Activated B cell treated with CpG ODN at 0.5 μM for 24 hours (primary cell): ENCODE data around the gene NOSTRIN. TPM values are rescaled to one million over a fixed set of nuclear protein-coding genes. Genes with fewer than 3 reads are reported as not detected.

Source experiments
- ATAC-seq: fragments of 200-7000 bp; cut with Tn5 transposase; one replicate; pipeline ENCODE4 v1.10.0; 2021; ENCODE audit warnings: low read depth, mild to moderate bottlenecking, moderate library complexity
- CTCF ChIA-PET: fragments of 350-600 bp; sonication (Branson Sonifier 250); formaldehyde crosslinking; loops from one replicate; lab custom pipeline; 2021; ENCODE audit warnings: antibody characterized with exemption; lab: Charles Lee
- POLR2A ChIA-PET: fragments of 350-600 bp; sonication (Branson Sonifier 250); formaldehyde crosslinking; loops from one replicate; lab custom pipeline; 2021; ENCODE audit warnings: antibody characterized with exemption; lab: Charles Lee
- DNase-seq: peaks from one replicate; pipeline ENCODE4 v3.0.0; 2022
- H3K27ac Mint-ChIP-seq: one replicate; pipeline ENCODE4 v1.8.0; 2020; ENCODE audit warnings: mixed read lengths
- H3K27me3 Mint-ChIP-seq: one replicate; pipeline ENCODE4 v1.8.0; 2021; ENCODE audit warnings: mixed read lengths
- H3K36me3 Mint-ChIP-seq: one replicate; pipeline ENCODE4 v1.8.0; 2021; ENCODE audit warnings: low read depth, mixed read lengths
- H3K4me1 Mint-ChIP-seq: one replicate; pipeline ENCODE4 v1.8.0; 2021; ENCODE audit warnings: mixed read lengths
- H3K4me3 Mint-ChIP-seq: one replicate; pipeline ENCODE4 v1.8.0; 2020; ENCODE audit warnings: mild to moderate bottlenecking, mixed read lengths
- H3K9me3 Mint-ChIP-seq: one replicate; pipeline ENCODE4 v1.8.0; 2020; ENCODE audit warnings: mixed read lengths
- intact Hi-C: fragments of 100-400 bp; cut with micrococcal nuclease; formaldehyde crosslinking; loops from one replicate; pipeline ENCODE4 v1.15.1; 2024
- total RNA-seq: library from RNA; stranded (reverse); gene quantifications from 2 replicates; pipeline ENCODE4 v1.2.3, GENCODE V29; 2022
- TF ChIP-seq, protein P1 (sequence below): fragments of 200-600 bp; IDR thresholded peaks from one replicate; pipeline ENCODE4 v1.8.0; 2022; ENCODE audit warnings: antibody characterized with exemption, mild to moderate bottlenecking

NOSTRIN gene
- total RNA-seq, 1 donor from 2014 or later = not detected

DNA sequence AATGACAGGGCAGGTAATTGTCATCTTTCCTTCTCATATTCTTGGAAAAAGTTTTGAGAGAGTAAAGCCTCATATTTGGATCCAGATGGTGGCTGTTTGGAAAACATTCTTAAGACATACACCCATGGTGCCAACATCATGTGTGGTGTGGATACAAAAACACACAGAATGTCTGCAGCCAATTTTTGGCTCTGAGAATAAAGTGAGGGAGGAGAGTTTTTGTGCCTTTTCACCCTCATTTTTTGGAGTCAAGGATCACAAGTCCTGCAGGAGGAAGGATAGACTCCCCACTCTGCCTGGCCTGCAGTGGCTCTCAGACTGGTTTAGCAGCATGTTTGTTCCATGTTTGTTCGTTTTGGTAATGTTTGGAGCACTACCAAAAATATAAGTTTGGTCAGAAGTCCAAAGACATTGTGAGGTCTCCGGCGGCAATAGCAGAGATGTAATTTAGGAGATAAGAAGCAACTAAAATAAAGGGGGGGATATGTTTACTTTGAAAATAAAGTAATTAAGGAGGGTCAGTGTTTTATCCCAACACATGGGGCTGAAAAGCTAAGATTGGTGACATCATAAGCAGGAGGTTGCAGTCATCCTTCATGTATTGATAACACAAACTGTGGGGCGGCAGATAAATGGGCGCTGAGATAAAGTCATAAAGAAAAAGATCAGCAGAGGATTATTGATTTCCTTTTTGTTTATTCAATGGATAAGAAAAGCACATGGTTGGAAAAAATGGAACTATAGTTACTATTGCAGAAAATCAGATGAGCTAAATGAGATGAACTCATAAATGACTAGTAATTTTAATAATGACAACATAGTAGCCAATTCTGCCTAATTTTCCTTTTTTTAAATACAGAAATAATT is 655 bp downstream of the NOSTRIN start:
- H3K4me3 Mint-ChIP-seq = no peak overlapping the region
- ATAC-seq = no peak
- ChIA-PET POLR2A (no interaction called here), CTCF (no interaction called here)
- no peaks in the 10 kb centered on the region for H3K9me3 Mint-ChIP-seq
- TF ChIP-seq, protein P1, sequence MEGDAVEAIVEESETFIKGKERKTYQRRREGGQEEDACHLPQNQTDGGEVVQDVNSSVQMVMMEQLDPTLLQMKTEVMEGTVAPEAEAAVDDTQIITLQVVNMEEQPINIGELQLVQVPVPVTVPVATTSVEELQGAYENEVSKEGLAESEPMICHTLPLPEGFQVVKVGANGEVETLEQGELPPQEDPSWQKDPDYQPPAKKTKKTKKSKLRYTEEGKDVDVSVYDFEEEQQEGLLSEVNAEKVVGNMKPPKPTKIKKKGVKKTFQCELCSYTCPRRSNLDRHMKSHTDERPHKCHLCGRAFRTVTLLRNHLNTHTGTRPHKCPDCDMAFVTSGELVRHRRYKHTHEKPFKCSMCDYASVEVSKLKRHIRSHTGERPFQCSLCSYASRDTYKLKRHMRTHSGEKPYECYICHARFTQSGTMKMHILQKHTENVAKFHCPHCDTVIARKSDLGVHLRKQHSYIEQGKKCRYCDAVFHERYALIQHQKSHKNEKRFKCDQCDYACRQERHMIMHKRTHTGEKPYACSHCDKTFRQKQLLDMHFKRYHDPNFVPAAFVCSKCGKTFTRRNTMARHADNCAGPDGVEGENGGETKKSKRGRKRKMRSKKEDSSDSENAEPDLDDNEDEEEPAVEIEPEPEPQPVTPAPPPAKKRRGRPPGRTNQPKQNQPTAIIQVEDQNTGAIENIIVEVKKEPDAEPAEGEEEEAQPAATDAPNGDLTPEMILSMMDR = no peak
- intact Hi-C loops = no loop called here
- no peaks in the 10 kb centered on the region for H3K4me1 Mint-ChIP-seq
- H3K27ac Mint-ChIP-seq = no peak overlapping the region
- no peaks in the 10 kb centered on the region for H3K27me3 Mint-ChIP-seq
- H3K36me3 Mint-ChIP-seq = no peaks in the 10 kb centered on the region
- DNase-seq = no peak

DNA sequence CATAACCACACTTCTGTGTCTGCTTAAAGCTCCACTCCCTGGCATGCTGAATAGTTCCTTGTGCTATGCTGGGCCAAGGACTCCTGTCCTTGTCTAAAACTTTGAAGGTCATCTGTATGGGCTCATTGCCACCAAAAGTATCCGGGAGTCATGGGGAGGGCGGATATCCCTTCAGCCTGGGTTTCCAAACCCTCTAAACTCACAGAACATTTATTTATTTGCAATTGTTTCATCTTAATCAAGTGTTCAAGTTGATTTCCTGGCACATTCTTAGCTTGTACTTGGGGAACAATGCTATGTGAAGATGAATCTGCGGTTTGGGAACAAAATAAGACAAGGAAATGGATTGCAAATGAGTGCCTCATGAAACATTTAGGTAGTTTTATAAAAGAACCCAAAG is 1.8 kb downstream of the NOSTRIN start:
- POLR2A ChIA-PET = no interaction called here
- no peaks in the 10 kb centered on the region for H3K36me3 Mint-ChIP-seq
- H3K9me3 Mint-ChIP-seq = no peaks in the 10 kb centered on the region
- intact Hi-C loops = no loop called here
- ATAC-seq (no peak), DNase-seq (no peak)
- H3K27me3 Mint-ChIP-seq = no peaks in the 10 kb centered on the region
- no peak overlapping the region for H3K27ac Mint-ChIP-seq
- CTCF ChIA-PET = no interaction called here
- H3K4me3 Mint-ChIP-seq = no peak overlapping the region
- TF ChIP-seq, protein P1 = no peak
- no peaks in the 10 kb centered on the region for H3K4me1 Mint-ChIP-seq

DNA sequence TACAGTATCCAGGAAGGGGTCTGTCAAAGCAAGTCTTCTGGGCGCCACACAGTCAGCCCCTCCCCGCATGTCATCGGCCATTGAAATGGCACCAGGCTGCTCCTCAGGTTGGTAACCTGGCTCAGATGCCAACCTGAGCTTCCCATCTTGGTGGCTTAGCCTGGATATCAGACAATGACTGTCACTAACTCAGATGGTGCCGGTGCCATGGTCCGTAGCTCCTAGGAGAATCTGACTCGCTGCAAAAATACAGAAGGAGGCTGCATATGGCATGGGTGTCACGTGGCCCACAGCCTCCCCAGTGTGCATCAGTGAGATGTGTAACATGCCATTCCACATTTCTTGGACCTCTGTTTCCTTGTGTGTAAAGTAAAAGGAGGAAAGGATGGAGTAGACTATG is 3.2 kb downstream of the NOSTRIN start:
- ChIA-PET POLR2A (no interaction called here), CTCF (interaction anchor here (0.6 kb wide), 1 partner anchor 371 kb away, joined by 4 read pairs; no protein-coding TSS in a partner anchor)
- intact Hi-C loops = no loop called here
- no peak overlapping the region for H3K4me3 Mint-ChIP-seq
- H3K9me3 Mint-ChIP-seq = no peaks in the 10 kb centered on the region
- H3K27me3 Mint-ChIP-seq = no peaks in the 10 kb centered on the region
- H3K4me1 Mint-ChIP-seq = no peaks in the 10 kb centered on the region
- no peaks in the 10 kb centered on the region for H3K36me3 Mint-ChIP-seq
- H3K27ac Mint-ChIP-seq = no peak overlapping the region
- TF ChIP-seq, protein P1 = no peak
- DNase-seq (no peak), ATAC-seq (no peak)

DNA sequence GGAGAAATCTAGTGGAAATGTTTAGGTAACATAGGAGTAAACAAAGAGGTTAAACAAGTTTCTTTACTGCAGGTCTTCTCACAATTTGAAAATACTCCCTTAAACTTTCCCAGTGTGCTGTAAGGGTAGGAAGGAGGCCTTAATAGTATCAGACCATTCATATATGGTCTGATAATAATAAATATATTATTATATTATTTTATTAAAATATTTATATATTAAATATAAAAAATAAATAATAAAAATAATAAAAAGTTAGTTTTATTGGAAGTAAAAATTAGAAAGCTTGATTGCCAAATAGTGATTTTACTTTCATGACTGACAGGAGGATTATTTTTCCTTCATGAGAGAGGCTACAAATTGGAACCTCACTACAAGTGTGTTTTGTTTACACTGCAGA is 7.1 kb downstream of the NOSTRIN start:
- no peaks in the 10 kb centered on the region for H3K27me3 Mint-ChIP-seq
- no peaks in the 10 kb centered on the region for H3K4me1 Mint-ChIP-seq
- CTCF ChIA-PET = no interaction called here
- POLR2A ChIA-PET = no interaction called here
- TF ChIP-seq, protein P1 = no peak
- DNase-seq (no peak), ATAC-seq (no peak)
- H3K9me3 Mint-ChIP-seq = no peaks in the 10 kb centered on the region
- no peak overlapping the region for H3K4me3 Mint-ChIP-seq
- H3K27ac Mint-ChIP-seq = no peak overlapping the region
- H3K36me3 Mint-ChIP-seq = no peaks in the 10 kb centered on the region
- intact Hi-C loops = no loop called here

DNA sequence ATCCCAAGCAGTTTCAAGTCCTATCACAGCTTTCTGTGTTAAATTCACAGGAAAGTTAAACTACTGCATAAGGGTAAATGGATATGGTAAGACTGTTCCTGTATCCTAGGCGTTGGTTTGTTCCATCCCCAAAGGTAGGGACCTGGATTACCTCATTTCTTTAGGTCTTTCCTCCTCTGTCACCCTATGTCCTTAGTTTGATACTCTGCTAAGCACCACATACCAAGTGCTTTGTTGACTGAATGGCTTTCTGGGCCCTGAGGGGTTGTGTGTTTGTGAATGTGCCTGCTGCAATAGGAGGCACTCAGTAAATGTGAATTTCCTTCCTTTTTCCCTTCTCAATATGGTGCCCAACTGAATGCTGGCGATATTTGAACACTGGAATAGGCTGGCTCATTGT is 7.8 kb downstream of the NOSTRIN start:
- Mint-ChIP-seq H3K27ac (no peak overlapping the region), H3K4me1 (no peaks in the 10 kb centered on the region), H3K9me3 (no peaks in the 10 kb centered on the region), H3K4me3 (no peak overlapping the region), H3K36me3 (no peaks in the 10 kb centered on the region), H3K27me3 (no peaks in the 10 kb centered on the region)
- intact Hi-C loops = no loop called here
- ChIA-PET CTCF (no interaction called here), POLR2A (no interaction called here)
- DNase-seq (no peak), ATAC-seq (no peak)
- TF ChIP-seq, protein P1 = no peak
